Stomach (tissue), 4 donors: ENCODE measurements around the gene PDSS2.

Source experiments
- CTCF ChIP-seq, 7 experiments: fragments of 450-650 bp in 4 of 7; fragments of 200-600 bp in 3 of 7; sonication (generic) in 3 of 7; IDR thresholded peaks; one replicate each; pipeline ENCODE4 v1.5.1; 2016 to 2019; ENCODE audit warnings: antibody characterized with exemption in 7 of 7, control low read depth in 2 of 7, mild to moderate bottlenecking in 1 of 7
- EP300 ChIP-seq: sonication (generic); formaldehyde crosslinking; IDR thresholded peaks from one replicate; pipeline ENCODE4 v1.6.1; 2017; ENCODE audit warnings: antibody characterized with exemption
- POLR2A ChIP-seq, 4 donors: fragments of 450-650 bp; IDR thresholded peaks; one replicate each; pipeline ENCODE4 v1.6.1; 2016; ENCODE audit warnings: antibody characterized with exemption in 4 of 4, control low read depth in 2 of 4, mild to moderate bottlenecking in 1 of 4, moderate library complexity in 1 of 4
- POLR2AphosphoS5 ChIP-seq, 3 donors: sonication (generic); formaldehyde crosslinking; IDR thresholded peaks; one replicate each; pipeline ENCODE4 v1.6.1; 2016; ENCODE audit warnings: antibody characterized with exemption in 3 of 3

GRCh38 chr6:107413966-107414645 lies 45.3 kb downstream of the PDSS2 start:
- no peak for TF ChIP-seq CTCF (IDR thresholded peaks at IDR 0.05)
- no peak for TF ChIP-seq POLR2A (IDR thresholded peaks at IDR 0.05)
- TF ChIP-seq EP300, result no peak
- peak in 1 of 3 donors; percentile 15 for TF ChIP-seq POLR2AphosphoS5 (IDR thresholded peaks at IDR 0.05)
